H9 (cell line): Measurements from ENCODE around the gene APC. TPM values are rescaled to one million over a fixed set of nuclear protein-coding genes. Genes with fewer than 3 reads are reported as not detected.
A peak's percentile ranks its signal among the peaks of the same experiment; 100 is the strongest.

ENCODE experiments used
- DNase-seq: peaks from one replicate; pipeline ENCODE4 v3.0.0-alpha.2; 2017
- H2AFZ ChIP-seq: one replicate; pipeline ENCODE4 v1.6.1; 2013; ENCODE audit warnings: mild to moderate bottlenecking, low read length, control low read depth, moderate library complexity
- H2AK5ac ChIP-seq: 2 replicates; pipeline ENCODE4 v1.6.1; 2013; ENCODE audit warnings: low read length, control low read depth, mixed read lengths; ENCODE audit not compliant: insufficient read length
- H2BK120ac ChIP-seq: one replicate; pipeline ENCODE4 v1.6.1; 2013; ENCODE audit warnings: low read depth, mild to moderate bottlenecking, low read length, control low read depth, inconsistent platforms; ENCODE audit not compliant: poor library complexity, severe bottlenecking
- H2BK12ac ChIP-seq: 2 replicates; pipeline ENCODE4 v1.6.1; 2013; ENCODE audit warnings: low read length, control low read depth, mixed read lengths, low read depth; ENCODE audit not compliant: insufficient read length
- H2BK15ac ChIP-seq: 2 replicates; pipeline ENCODE4 v1.6.1; 2013; ENCODE audit warnings: low read depth, low read length, control low read depth
- H2BK20ac ChIP-seq: one replicate; pipeline ENCODE4 v1.6.1; 2013; ENCODE audit warnings: low read depth, mild to moderate bottlenecking, low read length, control low read depth, inconsistent platforms; ENCODE audit not compliant: poor library complexity, severe bottlenecking
- H2BK5ac ChIP-seq: 2 replicates; pipeline ENCODE4 v1.6.1; 2013; ENCODE audit warnings: low read length, control low read depth, mixed read lengths; ENCODE audit not compliant: insufficient read length
- H3K14ac ChIP-seq: 2 replicates; pipeline ENCODE4 v1.6.1; 2013; ENCODE audit warnings: low read length, control low read depth; ENCODE audit not compliant: insufficient read depth
- H3K18ac ChIP-seq: 2 replicates; pipeline ENCODE4 v1.6.1; 2013; ENCODE audit warnings: low read depth, mild to moderate bottlenecking, mixed read lengths, low read length, control low read depth; ENCODE audit not compliant: insufficient read length
- H3K23ac ChIP-seq: 2 replicates; pipeline ENCODE4 v1.6.1; 2013; ENCODE audit warnings: low read length, control low read depth, mixed read lengths, low read depth; ENCODE audit not compliant: insufficient read length
- H3K23me2 ChIP-seq: 2 replicates; pipeline ENCODE4 v1.6.1; 2013; ENCODE audit warnings: low read depth, mild to moderate bottlenecking, mixed read lengths, low read length, control low read depth; ENCODE audit not compliant: insufficient read length, poor library complexity, severe bottlenecking
- H3K27ac ChIP-seq: 2 replicates; pipeline ENCODE4 v1.5.1; 2013; ENCODE audit warnings: low read length, control low read depth, mixed read lengths, low read depth; ENCODE audit not compliant: insufficient read length
- H3K27me3 ChIP-seq: 2 replicates; pipeline ENCODE4 v1.6.1; 2013; ENCODE audit warnings: low read length, control low read depth, inconsistent platforms; ENCODE audit not compliant: insufficient read depth
- H3K4ac ChIP-seq: 2 replicates; pipeline ENCODE4 v1.6.1; 2013; ENCODE audit warnings: low read depth, mild to moderate bottlenecking, control low read depth, inconsistent platforms, low read length, moderate library complexity
- H3K4me1 ChIP-seq: 2 replicates; pipeline ENCODE4 v1.6.1; 2013; ENCODE audit warnings: low read length, control low read depth, inconsistent platforms; ENCODE audit not compliant: insufficient read depth
- H3K4me2 ChIP-seq: 2 replicates; pipeline ENCODE4 v1.6.1; 2013; ENCODE audit warnings: low read length, control low read depth, mixed read lengths; ENCODE audit not compliant: insufficient read length, insufficient read depth
- H3K56ac ChIP-seq: 2 replicates; pipeline ENCODE4 v1.6.1; 2013; ENCODE audit warnings: low read depth, mild to moderate bottlenecking, mixed read lengths, low read length, control low read depth; ENCODE audit not compliant: insufficient read length
- H3K79me1 ChIP-seq: 2 replicates; pipeline ENCODE4 v1.6.1; 2013; ENCODE audit warnings: low read depth, mild to moderate bottlenecking, moderate library complexity, low read length, control low read depth, inconsistent platforms; ENCODE audit not compliant: insufficient read depth, poor library complexity, severe bottlenecking
- H3K79me2 ChIP-seq: 2 replicates; pipeline ENCODE4 v1.6.1; 2013; ENCODE audit warnings: low read length, control low read depth, inconsistent platforms; ENCODE audit not compliant: insufficient read depth
- H3K9ac ChIP-seq: 2 replicates; pipeline ENCODE4 v1.6.1; 2013; ENCODE audit warnings: low read length, control low read depth, mixed read lengths; ENCODE audit not compliant: insufficient read length; ENCODE audit errors: extremely low read depth
- H3K9me3 ChIP-seq: one replicate; pipeline ENCODE4 v1.6.1; 2013; ENCODE audit warnings: low read depth, low read length, inconsistent platforms; ENCODE audit not compliant: control insufficient read depth
- H3T11ph ChIP-seq: one replicate; pipeline ENCODE4 v1.6.1; 2013; ENCODE audit warnings: mild to moderate bottlenecking, low read length, control low read depth, inconsistent platforms
- H4K20me1 ChIP-seq: one replicate; pipeline ENCODE4 v1.6.1; 2013; ENCODE audit not compliant: control insufficient read depth, insufficient read length, insufficient read depth
- H4K5ac ChIP-seq: 2 replicates; pipeline ENCODE4 v1.6.1; 2013; ENCODE audit warnings: low read depth, mild to moderate bottlenecking, mixed read lengths, low read length, control low read depth; ENCODE audit not compliant: insufficient read length
- H4K8ac ChIP-seq: replicated peaks from 2 replicates; pipeline ENCODE4 v1.6.1; 2013; ENCODE audit warnings: low read length, control low read depth, mixed read lengths, low read depth; ENCODE audit not compliant: insufficient read length
- H4K91ac ChIP-seq: 2 replicates; pipeline ENCODE4 v1.6.1; 2013; ENCODE audit warnings: low read depth, mild to moderate bottlenecking, moderate library complexity, mixed read lengths, low read length, control low read depth; ENCODE audit not compliant: insufficient read length
- H3K27ac Mint-ChIP-seq, 3 experiments: 2 replicates in 2 of 3; 3 replicates in 1 of 3; pipeline ENCODE4 v1.8.0; 2020 to 2021; ENCODE audit warnings: mixed read lengths in 3 of 3, mild to moderate bottlenecking in 1 of 3, moderate library complexity in 1 of 3
- H3K27me3 Mint-ChIP-seq: 2 replicates; pipeline ENCODE4 v1.8.0; 2021; ENCODE audit warnings: low read depth, mild to moderate bottlenecking, moderate library complexity, mixed read lengths
- H3K36me3 Mint-ChIP-seq, 3 experiments: 2 replicates in 2 of 3; 3 replicates in 1 of 3; pipeline ENCODE4 v1.8.0; 2020 to 2021; ENCODE audit warnings: low read depth in 3 of 3, mixed read lengths in 3 of 3; ENCODE audit not compliant: insufficient read depth in 1 of 3
- H3K4me1 Mint-ChIP-seq, 2 experiments: 2 replicates each; pipeline ENCODE4 v1.8.0; 2020; ENCODE audit warnings: mixed read lengths in 2 of 2
- H3K4me3 Mint-ChIP-seq, 2 experiments: 2 replicates in 1 of 2; 3 replicates in 1 of 2; pipeline ENCODE4 v1.8.0; 2020 to 2021; ENCODE audit warnings: mild to moderate bottlenecking in 2 of 2, mixed read lengths in 2 of 2, moderate library complexity in 1 of 2
- H3K9me3 Mint-ChIP-seq, 2 experiments: 2 replicates in 1 of 2; 3 replicates in 1 of 2; pipeline ENCODE4 v1.8.0; 2020; ENCODE audit warnings: mild to moderate bottlenecking in 2 of 2, mixed read lengths in 2 of 2, moderate library complexity in 1 of 2
- CTCF ChIP-seq: fragments of 200-600 bp; sonication (generic); conservative IDR thresholded peaks from 3 replicates; pipeline ENCODE4 v1.8.0; 2021; ENCODE audit warnings: antibody characterized with exemption, mild to moderate bottlenecking
- WGBS: extraction: QIAGEN DNeasy Blood & Tissue Kit; methylation state at CpG from one replicate; pipeline ENCODE4 v1.1.7; 2013; ENCODE audit warnings: missing lambda C conversion rate, low lambda C conversion rate, mixed read lengths; ENCODE audit not compliant: insufficient read length; ENCODE audit errors: extremely low coverage; 5-methylcytosine and 5-hydroxymethylcytosine counted together
- total RNA-seq: library from RNA; stranded (reverse); gene quantifications from 2 replicates; pipeline ENCODE4 v1.2.1, GENCODE V29; 2021

Gene APC
- total RNA-seq, 1 experiment from 2014 or later = 29.3 TPM

DNA sequence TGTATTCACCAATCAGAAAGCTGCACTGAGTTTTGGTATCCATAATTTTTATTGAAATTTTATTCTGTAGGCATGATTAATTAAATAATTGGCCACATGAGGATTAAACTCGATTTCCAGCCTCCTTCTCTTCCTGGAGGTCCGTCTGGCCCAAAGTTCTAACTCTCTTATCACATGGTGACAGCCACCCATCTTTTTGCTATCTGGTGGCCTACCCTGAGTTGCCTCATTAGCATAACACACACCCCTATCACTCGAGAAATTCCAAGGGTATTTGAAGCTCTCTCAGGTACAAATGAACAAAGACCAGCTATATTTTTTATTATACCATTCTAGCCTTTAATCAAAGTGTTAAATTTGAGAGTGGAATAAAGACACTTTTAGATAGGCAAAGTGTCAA, 57.7 kb downstream of the APC start:
- H3K4me1 Mint-ChIP-seq = peaks cover 50 to 52% of the 10 kb centered on the region in 2 experiments
- Histone ChIP-seq H3K79me2 (no peaks in the 10 kb centered on the region), H2BK15ac (no peak overlapping the region), H2BK5ac (no peak overlapping the region), H2BK120ac (no peak overlapping the region), H2BK20ac (no peak overlapping the region), H4K91ac (no peak overlapping the region), H3K23me2 (peaks cover 2% of the 10 kb centered on the region), H3K18ac (no peak overlapping the region), H2BK12ac (no peak overlapping the region), H3T11ph (no peak overlapping the region), H3K14ac (no peak overlapping the region), H3K9me3 (no peaks in the 10 kb centered on the region), H3K27ac (peak overlapping the region; percentile 87), H3K9ac (no peak overlapping the region), H4K20me1 (no peaks in the 10 kb centered on the region), H4K8ac (no peak overlapping the region), H3K23ac (no peak overlapping the region), H2AK5ac (no peak overlapping the region), H3K4me1 (peaks cover 15% of the 10 kb centered on the region), H3K27me3 (no peaks in the 10 kb centered on the region), H3K79me1 (no peaks in the 10 kb centered on the region), H2AFZ (no peak overlapping the region), H4K5ac (no peak overlapping the region), H3K4ac (no peak overlapping the region), H3K56ac (no peak overlapping the region), H3K4me2 (peak overlapping the region; percentile 32)
- DNase-seq = no peak
- no peak for TF ChIP-seq CTCF
- H3K27ac Mint-ChIP-seq = peak overlapping the region; percentile 83 to 92 (median 91); a peak in 5 of 7 replicates
- H3K36me3 Mint-ChIP-seq = peaks cover 14 to 26% (median 17%) of the 10 kb centered on the region in 3 experiments; a peak in 6 of 7 replicates
- no peak overlapping the region for H3K4me3 Mint-ChIP-seq
- WGBS = no CpG with 5 or more reads among the region's 3 CpGs
- H3K9me3 Mint-ChIP-seq = no peaks in the 10 kb centered on the region
- no peaks in the 10 kb centered on the region for H3K27me3 Mint-ChIP-seq
